H1 (cell line): ENCODE data around the gene CELF1. TPM values are rescaled to one million over a fixed set of nuclear protein-coding genes. Genes with fewer than 3 reads are reported as not detected.

Experiments
- CTCF ChIP-seq, 3 experiments: IDR thresholded peaks; 1 replicate in 2 of 3; 2 replicates in 1 of 3; pipeline versions ENCODE4 v1.5.1 to v1.6.1; 2011; ENCODE audit warnings: low read length in 3 of 3, mild to moderate bottlenecking in 3 of 3, inconsistent platforms in 2 of 3, low read depth in 1 of 3, moderate library complexity in 1 of 3; ENCODE audit not compliant: insufficient read depth in 1 of 3; ENCODE audit errors: control extremely low read depth in 1 of 3
- SIN3A ChIP-seq, 2 experiments: IDR thresholded peaks in 1 of 2; conservative IDR thresholded peaks in 1 of 2; 2 replicates each; pipeline ENCODE4 v1.6.1; 2011 to 2012; ENCODE audit warnings: low read length in 2 of 2, improper control_type of control experiment in 1 of 2, low read depth in 1 of 2, mild to moderate bottlenecking in 1 of 2
- polyA plus RNA-seq, 7 experiments: library from polyadenylated mRNA; depleted of rRNA in 3 of 7; stranded (reverse) in 5 of 7; unstranded in 2 of 7; fragments of >200 nt in 5 of 7; fragments of 200-250 nt in 2 of 7; gene quantifications; 1 replicate in 5 of 7; 2 replicates in 1 of 7; 4 replicates in 1 of 7; pipeline versions ENCODE4 v1.2.1 to v1.2.3, GENCODE V29; 2011 to 2013; ENCODE audit warnings: missing spikeins in 2 of 7, mixed read lengths in 2 of 7
- total RNA-seq: library from RNA; stranded (reverse); fragmentation: NEBNext Ultra II Directional; extraction: Animal tissue kit (Norgen Biotek cat#: 25700); gene quantifications from 2 replicates; pipeline ENCODE4 v1.2.1, GENCODE V29; 2021

The CELF1 gene
- total and polyA plus RNA-seq, 2 of the 8 experiments (the other 6 are each of a cell fraction or from before 2014, with no cell fraction given), result 131 to 197 TPM

GRCh38 chr11:47480762-47481161 is 72.2 kb downstream of the CELF1 start (continued):
- TF ChIP-seq SIN3A (conservative IDR thresholded peaks at IDR 0.05 in 1 of 2, IDR thresholded peaks at IDR 0.05 in 1 of 2; ENCODE audit: low read depth in 1 of 2, low read length in 2 of 2) (no peak), CTCF (IDR thresholded peaks at IDR 0.05; ENCODE audit: control extremely low read depth in 1 of 3, insufficient read depth in 1 of 3, low read depth in 1 of 3, low read length in 3 of 3) (no peak)
